HG03060 (cell line): ENCODE data around the gene MILR1.
A peak's percentile ranks its signal among the peaks of the same experiment; 100 is the strongest.
"Not testable (repeated sequence)": the region's sequence is repeated elsewhere in the genome, so short reads cannot be mapped to it uniquely, and the experiment has no call there.

Source experiments
- ATAC-seq: cut with Tn5 transposase; IDR thresholded peaks from one replicate; pipeline ENCODE4 v1.9.1; 2021; ENCODE audit warnings: low read depth, moderate number of reproducible peaks; ENCODE audit not compliant: unreplicated experiment

Gene MILR1, protein sequence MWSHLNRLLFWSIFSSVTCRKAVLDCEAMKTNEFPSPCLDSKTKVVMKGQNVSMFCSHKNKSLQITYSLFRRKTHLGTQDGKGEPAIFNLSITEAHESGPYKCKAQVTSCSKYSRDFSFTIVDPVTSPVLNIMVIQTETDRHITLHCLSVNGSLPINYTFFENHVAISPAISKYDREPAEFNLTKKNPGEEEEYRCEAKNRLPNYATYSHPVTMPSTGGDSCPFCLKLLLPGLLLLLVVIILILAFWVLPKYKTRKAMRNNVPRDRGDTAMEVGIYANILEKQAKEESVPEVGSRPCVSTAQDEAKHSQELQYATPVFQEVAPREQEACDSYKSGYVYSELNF

DNA sequence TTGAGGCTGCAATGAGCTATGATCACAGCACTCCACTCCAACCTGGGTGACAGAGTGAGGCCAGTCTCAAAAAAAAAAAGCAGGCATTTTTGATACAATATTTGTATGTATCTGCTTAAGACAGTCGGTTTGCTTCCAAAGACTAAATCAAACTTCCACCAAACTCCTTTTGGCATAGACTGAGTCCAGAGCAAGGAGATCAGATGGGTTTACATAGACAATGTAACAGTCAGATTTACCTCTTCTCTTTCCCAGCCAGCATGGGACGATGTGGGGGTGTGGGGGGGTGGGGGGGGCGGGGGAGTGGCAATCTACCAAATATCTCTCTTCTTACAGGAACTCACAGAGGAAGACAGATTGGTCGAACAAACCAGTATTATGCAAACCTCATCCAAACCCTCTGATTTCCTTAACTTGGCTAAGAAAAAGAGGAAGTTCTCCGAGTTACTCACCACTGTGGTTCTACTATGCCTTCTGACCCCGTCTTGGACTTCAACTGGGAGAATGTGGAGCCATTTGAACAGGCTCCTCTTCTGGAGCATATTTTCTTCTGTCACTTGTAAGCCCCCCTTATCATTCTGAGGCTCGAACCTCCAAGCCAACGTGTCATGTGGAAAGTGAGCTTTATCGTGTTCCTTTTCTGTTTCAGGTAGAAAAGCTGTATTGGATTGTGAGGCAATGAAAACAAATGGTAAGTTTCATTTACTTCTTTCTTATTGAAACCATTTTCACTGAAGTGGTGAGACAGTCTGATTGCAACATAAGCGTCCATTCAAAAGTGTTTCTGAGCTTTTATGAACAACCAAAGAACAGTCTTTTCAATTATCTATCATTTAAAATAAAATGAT, at the start of gene MILR1:
TSS of gene MILR1 (plus strand) at position 451 of the 848 bp plus-strand sequence. CDS start at position 505, 54 bp downstream.
- no peak for ATAC-seq

DNA sequence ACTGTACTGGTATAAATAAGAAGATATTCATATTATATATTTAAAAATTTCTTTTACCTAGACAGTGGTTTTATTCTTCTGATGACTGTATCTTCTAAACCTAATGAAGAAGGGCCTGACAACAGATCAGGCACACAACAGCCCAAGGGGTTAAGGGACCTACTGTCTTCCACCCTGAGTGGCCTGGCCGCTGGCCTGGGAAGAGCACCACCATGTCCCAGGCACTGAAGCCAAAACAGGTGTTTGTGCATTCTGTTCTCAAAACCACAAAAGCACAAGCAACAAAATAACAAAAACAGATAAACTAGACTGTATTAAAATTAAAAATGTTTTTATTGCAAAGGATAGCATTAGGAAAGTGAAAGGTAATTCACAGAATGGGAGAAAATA, 49.2 kb upstream of the MILR1 start:
- no peak for ATAC-seq

DNA sequence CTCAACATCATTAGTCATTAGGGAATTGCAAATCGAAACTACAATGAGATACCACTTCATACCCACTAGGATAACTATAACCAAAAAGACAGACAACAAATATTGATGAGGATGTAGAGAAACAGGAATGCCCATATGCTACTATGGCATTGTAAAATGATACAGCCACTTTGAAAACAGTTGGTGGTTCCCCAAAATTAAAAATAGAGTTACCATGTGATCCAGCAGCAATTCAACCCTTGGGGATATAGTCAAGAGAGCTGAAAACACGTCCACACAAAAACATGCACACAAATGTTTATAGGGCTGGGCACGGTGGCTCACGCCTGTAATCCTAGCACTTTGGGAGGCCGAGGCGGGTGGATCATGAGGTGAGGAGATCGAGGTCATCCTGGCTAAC, 48.3 kb upstream of the MILR1 start:
- no peak for ATAC-seq

DNA sequence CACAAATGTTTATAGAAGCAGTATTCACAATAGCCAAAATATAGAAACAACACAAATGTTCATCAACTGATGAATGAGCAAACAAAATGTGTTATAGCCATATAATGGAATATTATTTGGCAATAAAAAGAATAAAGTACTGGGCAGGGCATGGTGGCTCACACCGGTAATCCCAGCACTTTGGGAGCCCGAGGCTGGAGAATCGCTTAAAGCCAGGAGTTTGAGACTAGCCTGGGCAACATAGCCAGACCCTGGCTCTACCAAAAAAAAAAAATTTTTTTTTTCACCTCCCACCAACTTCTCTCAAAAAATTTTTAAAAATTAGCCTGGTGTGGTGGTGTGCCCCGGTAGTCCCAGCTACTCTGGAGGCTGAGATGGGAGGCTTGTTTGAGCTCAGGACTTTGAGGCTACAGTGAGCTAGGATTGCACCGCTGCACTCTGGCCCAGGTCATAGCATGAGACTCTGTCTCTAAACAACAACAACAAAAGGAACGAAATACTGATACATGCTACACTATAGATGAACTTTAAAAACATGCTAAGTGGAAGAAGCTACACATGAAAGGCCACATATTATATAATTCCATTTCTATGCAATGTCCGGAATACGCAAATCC, 47.6 kb upstream of the MILR1 start:
- ATAC-seq, result no peak

DNA sequence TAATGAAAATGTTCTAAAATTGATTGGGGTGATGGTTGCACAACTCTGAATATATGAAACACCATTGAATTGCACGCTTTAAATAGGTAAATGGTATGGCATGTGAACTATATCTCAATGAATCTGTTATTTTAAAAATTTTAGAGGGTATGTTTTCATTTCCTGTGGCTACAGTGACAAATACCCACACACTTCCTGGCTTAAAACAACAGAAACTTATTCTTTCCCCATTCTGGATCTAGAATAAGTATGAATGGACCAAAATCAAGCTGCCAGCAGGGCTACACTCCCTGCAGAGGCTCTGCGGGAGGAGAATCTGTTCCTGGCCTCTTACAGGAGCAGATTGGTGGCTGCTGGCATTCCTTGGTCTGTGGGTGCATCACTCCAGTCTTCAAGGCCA, 47.0 kb upstream of the MILR1 start:
- no peak for ATAC-seq

DNA sequence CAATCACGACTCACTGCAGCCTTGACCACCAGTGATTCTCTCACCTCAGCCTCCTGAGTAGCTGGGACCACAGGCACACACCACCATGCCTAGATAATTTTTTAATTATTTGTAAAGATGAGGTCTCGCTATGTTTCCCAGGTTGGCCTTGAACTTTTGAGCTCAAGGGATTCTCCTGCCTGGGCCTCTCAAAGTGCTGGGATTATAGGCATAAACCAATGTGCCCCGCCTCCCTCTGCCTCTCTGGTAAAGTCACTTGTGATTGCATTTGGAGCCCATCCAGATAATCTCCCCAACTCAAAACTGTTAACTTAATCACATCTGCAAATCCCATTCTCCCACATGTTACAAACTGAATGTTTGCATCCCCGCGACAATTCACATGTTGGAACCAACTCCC, 46.4 kb upstream of the MILR1 start:
- ATAC-seq, result no peak

DNA sequence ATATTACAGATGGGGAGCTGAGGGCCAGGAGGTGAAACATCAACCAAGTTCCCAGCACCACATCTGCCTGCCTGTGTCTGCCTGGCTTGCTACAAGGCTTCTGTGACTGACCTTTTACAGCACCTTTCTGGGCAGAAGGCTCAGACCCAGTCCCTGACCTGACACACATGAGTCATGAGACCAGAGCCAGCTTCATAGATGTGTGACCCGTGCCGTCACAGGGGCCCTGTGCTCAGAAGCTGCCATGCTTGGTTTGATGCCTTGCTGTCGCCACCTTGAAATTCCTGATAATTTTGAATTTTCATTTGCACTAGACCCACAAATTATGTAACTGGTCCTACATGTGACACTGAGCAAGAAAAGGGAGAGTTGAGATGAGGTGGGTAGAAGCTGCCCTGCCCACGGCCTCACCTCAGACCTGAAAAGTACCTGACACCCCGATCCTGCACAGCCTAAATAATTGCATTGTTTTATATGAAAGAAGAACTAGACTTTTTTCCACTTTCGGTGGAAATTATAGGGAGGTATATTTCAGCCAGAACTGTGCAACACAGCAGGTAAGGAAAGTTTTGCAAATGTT, 44.9 kb upstream of the MILR1 start:
- ATAC-seq, result peak; percentile 35

DNA sequence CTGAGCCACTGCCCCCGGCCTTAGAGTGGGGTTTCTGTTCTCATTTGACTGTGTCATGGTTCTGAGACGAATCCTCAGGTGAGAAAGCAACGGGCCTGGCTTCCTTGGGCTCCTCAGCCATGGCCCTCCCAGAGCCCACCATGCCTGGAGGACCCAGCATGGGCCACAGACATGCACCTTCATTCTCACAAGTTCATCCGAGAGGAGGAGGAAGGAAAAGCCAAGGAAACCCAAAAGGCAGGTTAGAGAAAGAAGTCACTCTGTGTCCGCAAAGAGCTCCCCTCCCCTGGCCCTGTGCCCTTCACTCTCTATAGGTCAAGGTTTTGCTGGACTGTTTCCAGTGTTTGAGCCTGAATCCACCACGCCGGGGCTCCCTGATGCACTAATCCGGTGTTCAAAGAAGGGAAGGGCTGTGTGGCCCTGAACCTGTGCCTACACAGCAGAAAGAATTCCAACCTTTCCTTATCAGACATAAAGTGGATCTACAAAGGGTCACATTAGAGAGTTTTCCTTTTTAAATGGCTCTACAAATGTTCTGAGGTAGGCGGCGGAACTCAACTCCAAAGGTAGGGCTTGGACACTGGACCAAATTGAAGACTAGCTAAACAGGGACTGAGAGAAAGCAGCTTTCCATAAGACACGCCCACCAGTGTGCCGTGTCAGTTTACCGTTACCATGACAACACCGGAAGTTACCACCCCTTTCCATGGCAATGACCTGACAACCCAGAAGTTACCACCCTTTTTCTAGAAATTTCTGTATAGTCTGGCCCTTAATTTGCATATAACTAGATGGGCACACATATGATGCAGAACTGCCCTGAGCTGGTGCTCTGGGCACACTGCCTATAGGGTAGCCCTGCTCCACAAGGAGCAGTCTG, 42.4 kb upstream of the MILR1 start:
- ATAC-seq, result no peak

DNA sequence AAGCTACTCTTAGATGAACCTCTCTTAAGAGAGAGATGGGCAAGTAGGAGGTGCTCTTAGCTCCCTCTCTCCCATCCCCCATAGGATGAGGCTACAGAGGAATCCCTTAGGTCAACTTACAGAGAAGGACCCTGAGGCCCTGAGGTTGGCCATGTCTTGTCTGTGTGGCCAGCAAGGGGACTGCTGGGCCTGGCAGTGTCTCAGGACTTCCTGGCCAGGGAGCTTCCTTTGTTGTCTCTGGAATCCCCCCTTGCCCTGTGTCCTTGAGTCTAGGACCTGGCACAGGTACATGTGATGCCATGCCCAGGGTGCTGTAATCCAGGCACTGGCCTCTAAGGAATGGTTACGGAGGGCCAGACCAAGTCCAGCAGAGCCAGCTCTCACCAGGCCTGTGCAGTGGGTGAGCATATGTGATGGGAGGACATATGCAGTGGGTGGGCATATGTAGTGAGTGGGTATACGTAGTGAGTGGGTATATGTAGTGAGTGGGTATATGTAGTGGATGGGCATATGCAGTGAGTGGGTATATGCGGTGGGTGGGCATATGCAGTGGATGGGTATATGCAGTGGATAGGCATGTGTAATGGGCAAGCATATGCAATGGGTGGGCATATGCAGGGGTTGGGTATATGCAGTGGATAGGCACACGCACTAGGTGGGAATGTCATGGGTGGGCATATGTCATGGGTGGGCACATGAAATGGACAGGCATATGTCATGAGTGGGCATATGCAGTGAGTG, 38.0 kb upstream of the MILR1 start:
- no peak for ATAC-seq

DNA sequence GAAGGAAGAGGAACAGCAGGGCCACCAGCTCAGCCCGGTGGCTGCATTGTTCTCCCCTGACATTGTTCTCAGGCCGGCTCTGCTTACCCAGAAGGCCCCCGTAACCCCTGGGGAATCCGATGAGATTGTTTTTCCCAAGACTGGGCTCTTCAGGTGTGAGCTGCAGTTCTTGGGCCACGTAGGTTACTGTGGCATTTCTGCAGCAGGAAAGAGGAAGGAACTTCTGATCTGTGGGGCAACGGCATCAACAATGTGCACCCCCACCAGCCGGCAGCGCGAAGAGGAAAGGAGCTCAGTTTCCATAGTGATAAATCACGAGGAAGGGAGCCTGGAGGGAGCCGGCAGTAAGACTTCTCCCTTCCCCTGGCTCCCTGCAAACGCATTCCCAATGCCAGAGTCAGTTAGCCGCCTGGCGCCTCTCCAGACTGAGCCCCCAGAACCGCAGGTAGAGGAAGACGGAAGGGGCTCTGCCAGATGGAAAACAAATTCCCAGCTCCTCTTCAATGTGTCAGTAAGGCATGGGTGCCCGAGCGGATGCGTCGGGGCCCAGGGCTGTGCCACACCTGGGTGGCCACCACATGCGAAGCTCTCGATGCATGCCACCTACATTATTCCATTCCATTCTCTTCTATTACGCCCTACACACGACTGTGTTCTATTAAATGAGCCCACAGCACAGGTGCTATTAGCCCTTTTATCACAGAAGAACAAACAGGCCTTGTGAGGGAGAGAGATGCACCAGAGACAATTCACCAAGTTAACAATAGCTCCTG, 36.7 kb upstream of the MILR1 start:
- no peak for ATAC-seq

DNA sequence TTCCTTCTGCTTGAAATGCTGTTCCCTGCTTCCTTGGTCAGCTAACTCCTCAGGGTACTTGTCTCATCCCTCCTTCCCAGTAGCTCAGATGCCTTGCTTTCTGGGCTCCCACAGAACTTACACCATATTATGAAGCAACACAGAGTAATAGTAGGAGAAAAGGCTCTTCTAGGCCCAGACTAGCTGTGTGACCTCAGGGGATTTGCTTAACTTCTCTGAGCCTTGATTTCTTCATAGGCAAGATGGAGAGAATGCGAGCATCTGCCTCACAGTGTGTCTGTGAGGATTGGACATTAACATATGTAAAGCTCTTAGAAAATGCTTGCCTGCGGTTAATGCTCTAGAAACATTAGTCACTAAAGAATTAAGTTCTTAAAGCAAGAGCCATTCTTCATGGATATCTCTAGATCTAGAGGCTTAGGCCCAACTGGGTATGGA, 36.0 kb upstream of the MILR1 start:
- ATAC-seq, result no peak

DNA sequence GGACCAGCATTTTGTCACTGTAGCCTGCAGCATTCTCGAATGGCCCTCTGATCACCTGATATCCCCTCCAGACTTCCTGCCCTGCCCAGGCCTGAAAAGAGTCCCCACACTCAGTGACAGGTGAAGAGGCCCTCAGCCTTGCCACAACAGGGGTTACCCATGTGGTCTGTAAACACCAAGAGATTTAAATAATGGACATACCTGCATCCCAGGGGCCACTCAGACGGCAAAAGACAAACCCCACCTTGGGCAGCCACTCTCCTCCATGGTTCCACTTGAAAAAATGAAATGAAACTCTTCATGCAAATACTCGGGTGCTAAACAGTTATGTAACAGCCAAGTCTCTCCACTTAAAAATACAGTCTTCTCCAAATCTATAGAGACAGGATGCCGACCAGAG, 35.4 kb upstream of the MILR1 start:
- ATAC-seq, result peak; percentile 55

DNA sequence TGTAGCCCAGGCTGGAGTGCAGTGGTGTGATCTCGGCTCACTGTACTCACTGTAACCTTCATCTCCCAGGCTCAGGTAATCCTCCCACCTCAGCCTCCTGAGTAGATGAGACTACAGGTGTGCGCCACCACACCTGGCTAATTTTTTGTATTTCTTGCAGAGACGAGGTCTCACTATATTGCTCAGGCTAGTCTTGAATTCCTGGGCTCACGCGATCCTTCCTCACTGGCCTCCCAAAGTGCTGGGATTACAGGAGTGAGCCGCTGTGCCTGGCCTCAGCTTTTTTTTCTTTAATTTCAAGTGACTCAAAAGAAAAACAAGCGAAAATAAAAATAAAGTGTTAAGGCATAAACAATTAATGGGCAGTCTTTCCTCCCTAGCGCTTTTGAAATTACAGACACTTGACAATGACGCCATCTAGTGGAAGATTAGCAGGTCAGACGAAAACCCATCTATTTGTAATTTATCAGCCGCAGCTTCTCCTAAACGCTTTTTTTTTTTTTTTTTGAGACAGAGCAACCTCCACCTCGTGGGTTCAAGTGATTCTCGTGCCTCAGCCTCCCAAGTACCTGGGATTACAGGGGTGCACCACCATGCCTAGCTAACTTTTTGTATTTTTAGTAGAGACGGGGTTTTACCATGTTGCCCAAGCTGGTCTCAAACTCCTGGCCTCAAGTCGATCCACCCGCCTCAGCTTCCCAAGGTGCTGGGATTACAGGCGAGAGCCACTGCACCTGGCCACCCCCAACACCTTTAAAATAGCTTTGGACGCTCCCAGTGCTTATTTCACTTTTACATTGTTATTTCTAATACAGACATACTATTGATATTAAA, 30.2 kb upstream of the MILR1 start:
- ATAC-seq, result no peak

DNA sequence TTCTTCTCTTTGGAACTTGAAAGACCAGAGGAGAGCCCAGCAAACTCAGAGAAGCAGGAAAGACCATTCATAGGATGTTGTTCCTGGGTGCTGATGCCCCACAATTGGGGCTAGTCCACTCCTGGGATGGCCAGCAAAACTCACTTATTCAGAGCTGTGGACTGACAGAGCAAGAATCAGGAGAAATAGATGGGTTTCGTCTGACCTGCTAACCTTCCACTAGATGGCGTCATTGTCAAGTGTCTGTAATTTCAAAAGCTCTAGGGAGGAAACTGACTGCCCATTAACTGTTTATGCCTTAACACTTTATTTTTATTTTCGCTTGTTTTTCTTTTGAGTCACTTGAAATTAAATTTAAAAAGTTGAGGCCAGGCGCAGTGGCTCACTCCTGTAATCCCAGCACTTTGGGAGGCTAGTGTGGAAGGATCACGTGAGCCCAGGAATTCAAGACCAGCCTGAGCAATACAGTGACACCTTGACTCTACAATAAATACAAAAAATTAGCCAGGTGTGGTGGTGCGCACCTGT, 28.7 kb upstream of the MILR1 start:
- ATAC-seq, result no peak

DNA sequence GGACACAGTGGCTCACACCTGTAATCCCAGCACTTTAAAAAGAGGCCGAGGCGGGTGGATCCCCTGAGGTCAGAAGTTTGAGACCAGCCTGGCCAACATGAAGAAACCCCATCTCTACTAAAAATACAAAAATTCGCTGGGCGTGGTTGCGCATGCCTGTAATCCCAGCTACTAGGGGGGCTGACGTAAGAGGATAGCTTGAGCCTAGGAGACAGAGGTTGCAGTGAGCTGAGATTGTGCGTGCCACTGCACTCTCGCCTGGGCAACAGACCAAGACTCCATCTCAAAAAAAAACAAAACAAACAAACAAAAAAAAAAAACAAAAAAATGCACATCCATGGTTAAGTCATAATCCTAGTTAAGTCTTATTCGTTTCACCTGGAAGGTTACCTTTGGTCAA, 26.8 kb upstream of the MILR1 start:
- not testable (repeated sequence) for ATAC-seq

DNA sequence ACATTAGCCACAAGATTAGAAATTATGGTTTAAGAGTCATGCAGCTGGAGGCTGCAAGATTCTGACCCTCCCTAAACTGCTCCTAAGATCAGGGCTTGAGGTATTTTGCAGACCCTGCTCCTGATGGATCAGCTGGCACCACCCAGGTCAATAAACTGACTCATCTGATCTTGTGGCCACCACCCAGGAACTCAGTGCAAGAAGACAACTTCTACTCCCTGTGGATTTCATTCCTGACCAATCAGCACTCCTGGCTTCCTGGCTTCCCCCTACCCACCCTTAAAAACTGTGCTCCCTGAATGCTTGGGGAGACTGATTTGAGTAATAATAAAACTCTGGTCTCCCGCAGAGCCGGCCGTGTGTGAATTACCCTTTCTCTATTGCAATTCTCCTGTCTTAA, 25.0 kb upstream of the MILR1 start:
- no peak for ATAC-seq

DNA sequence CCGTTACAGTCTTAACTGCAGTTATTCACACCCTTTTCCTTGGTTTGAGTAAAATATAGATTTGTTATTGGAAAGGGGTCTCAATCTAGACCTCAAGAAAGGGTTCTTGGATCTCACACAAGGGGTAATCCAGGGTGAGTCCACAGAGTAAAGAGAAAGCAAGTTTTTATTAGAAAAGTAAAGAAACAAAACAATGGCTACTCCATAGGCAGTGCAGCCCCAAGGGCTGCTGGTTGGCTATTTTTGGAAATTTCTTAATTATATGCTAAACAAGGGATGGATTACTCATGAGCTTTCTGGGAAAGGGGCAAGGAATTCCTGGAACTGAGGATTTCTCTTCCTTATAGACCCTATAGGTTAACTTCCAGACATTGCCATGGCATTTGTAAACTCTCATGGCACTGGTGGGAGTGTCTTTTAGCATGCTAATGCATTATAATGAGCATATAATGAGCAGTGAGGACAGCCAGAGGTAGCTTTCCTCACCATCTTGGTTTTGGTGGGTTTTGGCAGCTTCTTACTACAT, 24.5 kb upstream of the MILR1 start:
- ATAC-seq, result no peak
